ENCODE measurements around the gene CSKMT. TPM values are rescaled to one million over a fixed set of nuclear protein-coding genes. Genes with fewer than 3 reads are reported as not detected.

The CSKMT gene
- total RNA-seq, 1 experiment from 2014 or later: 49.2 TPM

DNA sequence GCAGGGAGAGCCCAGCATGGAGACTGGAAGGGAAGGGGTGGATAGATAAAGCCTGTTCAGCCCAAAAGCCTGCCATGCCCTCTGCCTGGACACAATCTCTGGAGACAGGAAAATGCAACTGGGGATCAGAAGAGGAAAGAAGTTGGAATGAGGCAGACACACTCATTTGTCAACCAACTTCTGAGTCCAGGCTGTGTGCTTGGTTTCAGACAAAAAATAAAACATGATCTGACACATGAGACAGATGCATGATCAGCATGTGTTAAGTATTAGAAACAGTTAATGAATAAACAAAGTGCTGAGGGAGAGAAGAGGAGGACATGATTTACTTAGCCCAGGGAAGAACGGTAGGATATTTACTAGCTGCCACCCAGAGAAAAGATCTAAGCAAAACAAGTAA lies 23.4 kb downstream of the CSKMT start:
- DNase-seq: no peak
- no peak overlapping the region for H3K4me2 ChIP-seq (ENCODE audit: insufficient read depth, insufficient read length, low read length)
- no peaks in the 10 kb centered on the region for H3K27me3 Mint-ChIP-seq (ENCODE audit: low read depth)
- no peak overlapping the region for H2BK120ac ChIP-seq (ENCODE audit: low read depth, low read length, poor library complexity, severe bottlenecking)
- no peak overlapping the region for H3K18ac ChIP-seq (ENCODE audit: insufficient read length, low read depth, low read length)
- no peaks in the 10 kb centered on the region; a peak in 1 of 5 replicates for H3K9me3 Mint-ChIP-seq
- no peaks in the 10 kb centered on the region for H3K23me2 ChIP-seq (ENCODE audit: insufficient read length, low read depth, low read length, poor library complexity, severe bottlenecking)
- no peak overlapping the region for H4K5ac ChIP-seq (ENCODE audit: insufficient read length, low read depth, low read length)
- no peaks in the 10 kb centered on the region for H3K9me3 ChIP-seq (ENCODE audit: control insufficient read depth, low read depth, low read length)
- no peak overlapping the region for H3K9ac ChIP-seq (ENCODE audit: extremely low read depth, insufficient read length, low read length)
- H3K4me3 Mint-ChIP-seq: no peak overlapping the region
- H3K23ac ChIP-seq (ENCODE audit: insufficient read length, low read depth, low read length): no peak overlapping the region
- H3K14ac ChIP-seq (ENCODE audit: insufficient read depth, low read length): no peak overlapping the region
- H2BK15ac ChIP-seq (ENCODE audit: low read depth, low read length): no peak overlapping the region
- H3K36me3 Mint-ChIP-seq (ENCODE audit: insufficient read depth in 1 of 3, low read depth in 3 of 3): peaks cover 9 to 29% (median 28%) of the 10 kb centered on the region in 3 experiments; a peak in 5 of 7 replicates
- no CpG with 5 or more reads among the region's 1 CpG for WGBS (ENCODE audit: extremely low coverage, insufficient read length, low lambda C conversion rate)
- no peaks in the 10 kb centered on the region for H4K20me1 ChIP-seq (ENCODE audit: control insufficient read depth, insufficient read depth, insufficient read length)
- no peak overlapping the region for H2AFZ ChIP-seq (ENCODE audit: low read length)
- no peaks in the 10 kb centered on the region for H3K4me1 ChIP-seq (ENCODE audit: insufficient read depth, low read length)
- H3K27ac Mint-ChIP-seq: peak overlapping the region in 1 of 3 experiments; percentile 38; a peak in 2 of 7 replicates
- H3K56ac ChIP-seq (ENCODE audit: insufficient read length, low read depth, low read length): no peak overlapping the region
- H2BK20ac ChIP-seq (ENCODE audit: low read depth, low read length, poor library complexity, severe bottlenecking): no peak overlapping the region
- no peak overlapping the region for H2BK5ac ChIP-seq (ENCODE audit: insufficient read length, low read length)
- TF ChIP-seq, protein P1, sequence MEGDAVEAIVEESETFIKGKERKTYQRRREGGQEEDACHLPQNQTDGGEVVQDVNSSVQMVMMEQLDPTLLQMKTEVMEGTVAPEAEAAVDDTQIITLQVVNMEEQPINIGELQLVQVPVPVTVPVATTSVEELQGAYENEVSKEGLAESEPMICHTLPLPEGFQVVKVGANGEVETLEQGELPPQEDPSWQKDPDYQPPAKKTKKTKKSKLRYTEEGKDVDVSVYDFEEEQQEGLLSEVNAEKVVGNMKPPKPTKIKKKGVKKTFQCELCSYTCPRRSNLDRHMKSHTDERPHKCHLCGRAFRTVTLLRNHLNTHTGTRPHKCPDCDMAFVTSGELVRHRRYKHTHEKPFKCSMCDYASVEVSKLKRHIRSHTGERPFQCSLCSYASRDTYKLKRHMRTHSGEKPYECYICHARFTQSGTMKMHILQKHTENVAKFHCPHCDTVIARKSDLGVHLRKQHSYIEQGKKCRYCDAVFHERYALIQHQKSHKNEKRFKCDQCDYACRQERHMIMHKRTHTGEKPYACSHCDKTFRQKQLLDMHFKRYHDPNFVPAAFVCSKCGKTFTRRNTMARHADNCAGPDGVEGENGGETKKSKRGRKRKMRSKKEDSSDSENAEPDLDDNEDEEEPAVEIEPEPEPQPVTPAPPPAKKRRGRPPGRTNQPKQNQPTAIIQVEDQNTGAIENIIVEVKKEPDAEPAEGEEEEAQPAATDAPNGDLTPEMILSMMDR (conservative IDR thresholded peaks at IDR 0.05): no peak
- no peaks in the 10 kb centered on the region for H3K79me1 ChIP-seq (ENCODE audit: insufficient read depth, low read depth, low read length, poor library complexity, severe bottlenecking)
- H3K27me3 ChIP-seq (ENCODE audit: insufficient read depth, low read length): no peaks in the 10 kb centered on the region
- peaks cover 0 to 10% of the 10 kb centered on the region in 2 experiments; a peak in 3 of 4 replicates for H3K4me1 Mint-ChIP-seq
- H2BK12ac ChIP-seq (ENCODE audit: insufficient read length, low read depth, low read length): no peak overlapping the region
- no peak overlapping the region for H2AK5ac ChIP-seq (ENCODE audit: insufficient read length, low read length)
- H4K8ac ChIP-seq (replicated peaks; ENCODE audit: insufficient read length, low read depth, low read length): no peak overlapping the region
- no peak overlapping the region for H3K27ac ChIP-seq (ENCODE audit: insufficient read length, low read depth, low read length)
- no peak overlapping the region for H4K91ac ChIP-seq (ENCODE audit: insufficient read length, low read depth, low read length)
- H3K79me2 ChIP-seq (ENCODE audit: insufficient read depth, low read length): no peaks in the 10 kb centered on the region
- no peak overlapping the region for H3T11ph ChIP-seq (ENCODE audit: low read length)
- no peak overlapping the region for H3K4ac ChIP-seq (ENCODE audit: low read depth, low read length)
